Measurements from ENCODE around the gene SIRT3.

Gene SIRT3

GRCh38 chr11:250740-251299, 14.7 kb upstream of the SIRT3 start:
- H3K9ac ChIP-seq (ENCODE audit: low read length) = no peak overlapping the region
- DNase-seq = peak; percentile 38 to 69
- peaks cover 2% of the 10 kb centered on the region for H3K9me3 ChIP-seq (ENCODE audit: insufficient read depth, low read depth, low read length)
- no peak overlapping the region for H3K4me2 ChIP-seq (ENCODE audit: low read length)
- H3K36me3 ChIP-seq (ENCODE audit: control insufficient read depth in 1 of 2, insufficient read depth in 2 of 2, low read length in 2 of 2) = peaks cover 43 to 59% of the 10 kb centered on the region in 2 experiments
- H3K4me3 ChIP-seq (ENCODE audit: low read depth, low read length) = no peak overlapping the region
- H2AK5ac ChIP-seq (ENCODE audit: low read length) = no peak overlapping the region
- H2BK5ac ChIP-seq (ENCODE audit: low read depth, low read length, poor library complexity) = no peak overlapping the region
- H3K79me1 ChIP-seq (ENCODE audit: low read length) = no peaks in the 10 kb centered on the region
- WGBS (ENCODE audit: extremely low coverage, insufficient coverage, insufficient read length) = no CpG with 5 or more reads among the region's 10 CpGs
- H4K12ac ChIP-seq (ENCODE audit: low read depth, low read length) = no peak overlapping the region
- H3K4me1 ChIP-seq (ENCODE audit: control insufficient read depth in 1 of 2, insufficient read depth in 2 of 2, low read length in 2 of 2) = no peaks in the 10 kb centered on the region
- no peak overlapping the region for H4K8ac ChIP-seq (ENCODE audit: low read depth, low read length)
- no peaks in the 10 kb centered on the region for H3K27me3 ChIP-seq (ENCODE audit: insufficient read depth, low read length)
- no peak overlapping the region for H3K18ac ChIP-seq (ENCODE audit: low read length)
- H2BK12ac ChIP-seq (ENCODE audit: low read length) = no peak overlapping the region
- H3K4ac ChIP-seq (ENCODE audit: low read depth, low read length) = no peak overlapping the region
- no peak overlapping the region for H2AFZ ChIP-seq (ENCODE audit: insufficient read depth, low read length, poor library complexity)
- no peak overlapping the region for H2BK120ac ChIP-seq (ENCODE audit: insufficient read depth, low read length, poor library complexity)
- no peak overlapping the region for H3K27ac ChIP-seq (ENCODE audit: low read depth, low read length)
- no peaks in the 10 kb centered on the region for H3K79me2 ChIP-seq (ENCODE audit: control insufficient read depth, insufficient read depth, low read length, poor library complexity)
- H4K91ac ChIP-seq (ENCODE audit: low read depth, low read length) = no peak overlapping the region
- no peak overlapping the region for H3K14ac ChIP-seq (ENCODE audit: low read length)
- no peak overlapping the region for H3K23ac ChIP-seq (ENCODE audit: low read length)

GRCh38 chr11:250274-250673, 14.1 kb upstream of the SIRT3 start:
- no peak overlapping the region for H3K4ac ChIP-seq (ENCODE audit: low read depth, low read length)
- no peak overlapping the region for H3K27ac ChIP-seq (ENCODE audit: low read depth, low read length)
- no peak overlapping the region for H3K23ac ChIP-seq (ENCODE audit: low read length)
- H3K14ac ChIP-seq (ENCODE audit: low read length) = no peak overlapping the region
- no peak overlapping the region for H3K4me3 ChIP-seq (ENCODE audit: low read depth, low read length)
- H2BK12ac ChIP-seq (ENCODE audit: low read length) = no peak overlapping the region
- peaks cover 2% of the 10 kb centered on the region for H3K9me3 ChIP-seq (ENCODE audit: insufficient read depth, low read depth, low read length)
- no peak overlapping the region for H3K18ac ChIP-seq (ENCODE audit: low read length)
- no peak overlapping the region for H4K12ac ChIP-seq (ENCODE audit: low read depth, low read length)
- H3K9ac ChIP-seq (ENCODE audit: low read length) = no peak overlapping the region
- H3K27me3 ChIP-seq (ENCODE audit: insufficient read depth, low read length) = no peaks in the 10 kb centered on the region
- H2BK120ac ChIP-seq (ENCODE audit: insufficient read depth, low read length, poor library complexity) = no peak overlapping the region
- no peaks in the 10 kb centered on the region for H3K79me1 ChIP-seq (ENCODE audit: low read length)
- no peak overlapping the region for H2BK5ac ChIP-seq (ENCODE audit: low read depth, low read length, poor library complexity)
- DNase-seq = no peak
- no peaks in the 10 kb centered on the region for H3K79me2 ChIP-seq (ENCODE audit: control insufficient read depth, insufficient read depth, low read length, poor library complexity)
- H2AK5ac ChIP-seq (ENCODE audit: low read length) = no peak overlapping the region
- no peak overlapping the region for H2AFZ ChIP-seq (ENCODE audit: insufficient read depth, low read length, poor library complexity)
- no peaks in the 10 kb centered on the region for H3K4me1 ChIP-seq (ENCODE audit: control insufficient read depth in 1 of 2, insufficient read depth in 2 of 2, low read length in 2 of 2)
- no peak overlapping the region for H4K8ac ChIP-seq (ENCODE audit: low read depth, low read length)
- WGBS (ENCODE audit: extremely low coverage, insufficient coverage, insufficient read length) = no CpG with 5 or more reads among the region's 5 CpGs
- no peak overlapping the region for H3K4me2 ChIP-seq (ENCODE audit: low read length)
- H4K91ac ChIP-seq (ENCODE audit: low read depth, low read length) = no peak overlapping the region
- peaks cover 47 to 63% of the 10 kb centered on the region in 2 experiments for H3K36me3 ChIP-seq (ENCODE audit: control insufficient read depth in 1 of 2, insufficient read depth in 2 of 2, low read length in 2 of 2)

- H3K4me1 ChIP-seq (ENCODE audit: control insufficient read depth in 1 of 2, insufficient read depth in 2 of 2, low read length in 2 of 2) = no peaks in the 10 kb centered on the region
- no peak overlapping the region for H4K12ac ChIP-seq (ENCODE audit: low read depth, low read length)
- H2BK12ac ChIP-seq (ENCODE audit: low read length) = no peak overlapping the region
- H3K4me2 ChIP-seq (ENCODE audit: low read length) = no peak overlapping the region
- no peak overlapping the region for H3K18ac ChIP-seq (ENCODE audit: low read length)
- no peak for DNase-seq
- H3K36me3 ChIP-seq (ENCODE audit: control insufficient read depth in 1 of 2, insufficient read depth in 2 of 2, low read length in 2 of 2) = peaks cover 53 to 72% of the 10 kb centered on the region in 2 experiments
- H2AK5ac ChIP-seq (ENCODE audit: low read length) = no peak overlapping the region
- no peak overlapping the region for H2BK120ac ChIP-seq (ENCODE audit: insufficient read depth, low read length, poor library complexity)
- H2BK5ac ChIP-seq (ENCODE audit: low read depth, low read length, poor library complexity) = no peak overlapping the region
- no peak overlapping the region for H2AFZ ChIP-seq (ENCODE audit: insufficient read depth, low read length, poor library complexity)
- no peak overlapping the region for H3K27ac ChIP-seq (ENCODE audit: low read depth, low read length)
- H3K14ac ChIP-seq (ENCODE audit: low read length) = no peak overlapping the region
- no peak overlapping the region for H3K23ac ChIP-seq (ENCODE audit: low read length)
- no peak overlapping the region for H4K8ac ChIP-seq (ENCODE audit: low read depth, low read length)
- no peaks in the 10 kb centered on the region for H3K27me3 ChIP-seq (ENCODE audit: insufficient read depth, low read length)
- no peaks in the 10 kb centered on the region for H3K79me1 ChIP-seq (ENCODE audit: low read length)
- no CpG with 5 or more reads among the region's 8 CpGs for WGBS (ENCODE audit: extremely low coverage, insufficient coverage, insufficient read length)
- H3K4me3 ChIP-seq (ENCODE audit: low read depth, low read length) = no peak overlapping the region
- H4K91ac ChIP-seq (ENCODE audit: low read depth, low read length) = no peak overlapping the region
- peak overlapping the region; percentile 42 for H3K9ac ChIP-seq (ENCODE audit: low read length)
- H3K9me3 ChIP-seq (ENCODE audit: insufficient read depth, low read depth, low read length) = peaks cover 2% of the 10 kb centered on the region
- no peak overlapping the region for H3K4ac ChIP-seq (ENCODE audit: low read depth, low read length)
- H3K79me2 ChIP-seq (ENCODE audit: control insufficient read depth, insufficient read depth, low read length, poor library complexity) = no peaks in the 10 kb centered on the region
These were observed 12.9 kb upstream of the SIRT3 start for GRCh38 chr11:249062-249461.

- no peak overlapping the region for H3K4me2 ChIP-seq (ENCODE audit: low read length)
- WGBS (ENCODE audit: extremely low coverage, insufficient coverage, insufficient read length) = no CpG with 5 or more reads among the region's 2 CpGs
- no peaks in the 10 kb centered on the region for H3K79me2 ChIP-seq (ENCODE audit: control insufficient read depth, insufficient read depth, low read length, poor library complexity)
- H3K79me1 ChIP-seq (ENCODE audit: low read length) = no peaks in the 10 kb centered on the region
- H3K4me3 ChIP-seq (ENCODE audit: low read depth, low read length) = no peak overlapping the region
- no peak overlapping the region for H4K8ac ChIP-seq (ENCODE audit: low read depth, low read length)
- no peak overlapping the region for H2AFZ ChIP-seq (ENCODE audit: insufficient read depth, low read length, poor library complexity)
- DNase-seq = no peak
- H4K12ac ChIP-seq (ENCODE audit: low read depth, low read length) = no peak overlapping the region
- no peaks in the 10 kb centered on the region for H3K27me3 ChIP-seq (ENCODE audit: insufficient read depth, low read length)
- H2AK5ac ChIP-seq (ENCODE audit: low read length) = no peak overlapping the region
- H3K23ac ChIP-seq (ENCODE audit: low read length) = no peak overlapping the region
- H2BK5ac ChIP-seq (ENCODE audit: low read depth, low read length, poor library complexity) = no peak overlapping the region
- no peak overlapping the region for H3K27ac ChIP-seq (ENCODE audit: low read depth, low read length)
- no peak overlapping the region for H2BK120ac ChIP-seq (ENCODE audit: insufficient read depth, low read length, poor library complexity)
- H3K9me3 ChIP-seq (ENCODE audit: insufficient read depth, low read depth, low read length) = no peaks in the 10 kb centered on the region
- H3K14ac ChIP-seq (ENCODE audit: low read length) = no peak overlapping the region
- peaks cover 38 to 56% of the 10 kb centered on the region in 2 experiments for H3K36me3 ChIP-seq (ENCODE audit: control insufficient read depth in 1 of 2, insufficient read depth in 2 of 2, low read length in 2 of 2)
- H3K9ac ChIP-seq (ENCODE audit: low read length) = no peak overlapping the region
- no peak overlapping the region for H2BK12ac ChIP-seq (ENCODE audit: low read length)
- no peak overlapping the region for H3K4ac ChIP-seq (ENCODE audit: low read depth, low read length)
- H4K91ac ChIP-seq (ENCODE audit: low read depth, low read length) = no peak overlapping the region
- no peaks in the 10 kb centered on the region for H3K4me1 ChIP-seq (ENCODE audit: control insufficient read depth in 1 of 2, insufficient read depth in 2 of 2, low read length in 2 of 2)
- H3K18ac ChIP-seq (ENCODE audit: low read length) = no peak overlapping the region
These were observed 8.2 kb upstream of the SIRT3 start for GRCh38 chr11:244376-244775.
